MM.1S (cell line): Measurements from ENCODE around the gene HMX1.

ENCODE experiments used
- CTCF ChIP-seq: fragments of 300-600 bp; sonication (generic); IDR thresholded peaks from 2 replicates; pipeline ENCODE4 v1.5.1; 2016; ENCODE audit warnings: antibody characterized with exemption, low read length, mixed read lengths
- EZH2 ChIP-seq: fragments of 300-600 bp; sonication (generic); optimal IDR thresholded peaks from 2 replicates; pipeline ENCODE3; 2017; ENCODE audit warnings: low read depth, mild to moderate bottlenecking, antibody characterized with exemption, low read length, mixed read lengths

- TF ChIP-seq CTCF (no peak), EZH2 (no peak)
Observed at GRCh38 chr4:8865681-8866310, 5.8 kb downstream of the HMX1 start.
